HepG2 (cell line): ENCODE data around the gene PGRMC1. TPM values are rescaled to one million over a fixed set of nuclear protein-coding genes. Genes with fewer than 3 reads are reported as not detected.

Experiments used
- ATAC-seq: fragments of 200-7000 bp; cut with Tn5 transposase; 3 replicates; pipeline ENCODE4 v1.9.1; 2020; ENCODE audit warnings: mild to moderate bottlenecking, moderate library complexity
- BruUV-seq: library from RNA; stranded (reverse); fragments of 400-500 nt; replicated peaks from 2 replicates; lab custom pipeline; 2021; lab: Mats Ljungman, UMichigan
- CTCF ChIA-PET: fragments of 300-600 bp; formaldehyde crosslinking; extraction: SDS; loops from one replicate; lab custom pipeline; 2021; ENCODE audit warnings: low total read pairs, inconsistent platforms, low intra/inter-chr PET ratio; lab: Yijun Ruan, JAX
- POLR2A ChIA-PET: fragments of 350-600 bp; sonication (Branson Sonifier 250); formaldehyde crosslinking; loops from one replicate; lab custom pipeline; 2020; ENCODE audit warnings: antibody characterized with exemption, inconsistent platforms; lab: Yijun Ruan, JAX
- DNase-seq: peaks from one replicate; pipeline ENCODE4 v3.0.0-alpha.2; 2015; ENCODE audit warnings: low spot score
- FAIRE-seq: peaks from 3 replicates; lab custom pipeline; 2011; peaks lifted over from hg19 to GRCh38; lab: Jason Lieb, UNC
- H2AFZ ChIP-seq: one replicate; pipeline ENCODE4 v1.6.1; 2011; ENCODE audit warnings: low read length, inconsistent platforms
- H3K27ac ChIP-seq: fragments of 300-600 bp; 3 replicates; pipeline ENCODE4 v1.8.0; 2011; ENCODE audit warnings: mixed run types, mild to moderate bottlenecking, mixed read lengths, low read length, inconsistent platforms; ENCODE audit not compliant: insufficient read depth; ENCODE audit errors: extremely low read length
- H3K27me3 ChIP-seq, 2 experiments: fragments of 200-600 bp in 1 of 2; 2 replicates in 1 of 2; 3 replicates in 1 of 2; pipeline versions ENCODE4 v1.6.0 to v1.8.0; 2011; ENCODE audit warnings: low read length in 2 of 2, mild to moderate bottlenecking in 2 of 2, moderate library complexity in 2 of 2, inconsistent platforms in 1 of 2; ENCODE audit not compliant: insufficient read depth in 2 of 2, control insufficient read depth in 1 of 2
- H3K36me3 ChIP-seq, 2 experiments: fragments of 200-600 bp in 1 of 2; replicated peaks in 1 of 2; 2 replicates in 1 of 2; 3 replicates in 1 of 2; pipeline versions ENCODE4 v1.5.1 to v1.8.0; 2011; ENCODE audit warnings: low read length in 2 of 2, inconsistent platforms in 1 of 2; ENCODE audit not compliant: insufficient read depth in 2 of 2, control insufficient read depth in 1 of 2
- H3K4me1 ChIP-seq: 2 replicates; pipeline ENCODE4 v1.5.1; 2012; ENCODE audit warnings: low read length, inconsistent platforms; ENCODE audit not compliant: insufficient read depth
- H3K4me2 ChIP-seq: 2 replicates; pipeline ENCODE4 v1.6.0; 2011; ENCODE audit warnings: low read depth, low read length, inconsistent platforms
- H3K4me3 ChIP-seq, 3 experiments: fragments of 200-600 bp in 1 of 3; sonication (generic), shearing (Covaris generic) in 1 of 3; replicated peaks in 1 of 3; 2 replicates each; pipeline ENCODE4 v1.5.1; 2011 to 2016; ENCODE audit warnings: low read length in 3 of 3, inconsistent platforms in 2 of 3, low read depth in 2 of 3, mild to moderate bottlenecking in 2 of 3, control low read depth in 1 of 3, mixed read lengths in 1 of 3; ENCODE audit not compliant: insufficient read depth in 1 of 3
- H3K79me2 ChIP-seq: one replicate; pipeline ENCODE4 v1.6.1; 2011; ENCODE audit warnings: low read length, inconsistent platforms; ENCODE audit not compliant: insufficient read depth
- H3K9ac ChIP-seq: 2 replicates; pipeline ENCODE4 v1.6.0; 2011; ENCODE audit warnings: mild to moderate bottlenecking, low read depth, low read length, inconsistent platforms; ENCODE audit not compliant: insufficient read depth
- H3K9me3 ChIP-seq: 2 replicates; pipeline ENCODE4 v1.5.1; 2012; ENCODE audit warnings: mild to moderate bottlenecking, low read length
- H4K20me1 ChIP-seq: 2 replicates; pipeline ENCODE4 v1.6.0; 2011; ENCODE audit warnings: inconsistent platforms, mild to moderate bottlenecking, low read length, moderate library complexity; ENCODE audit not compliant: insufficient read depth
- BRF2 ChIP-seq: sonication (generic); formaldehyde crosslinking; IDR thresholded peaks from 2 replicates; pipeline ENCODE4 v1.8.1; 2022; ENCODE audit warnings: mild to moderate bottlenecking, missing genetic modification reagents
- CERS6 ChIP-seq: sonication (generic); formaldehyde crosslinking; IDR thresholded peaks from 2 replicates; pipeline ENCODE4 v1.5.0; 2020; ENCODE audit warnings: missing genetic modification reagents
- FOXA1 ChIP-seq, 2 experiments: fragments of 450-650 bp in 1 of 2; sonication (generic) in 1 of 2; formaldehyde crosslinking in 1 of 2; IDR thresholded peaks; 2 replicates each; pipeline versions ENCODE4 v1.4.0 to v1.6.1; 2016 to 2020; ENCODE audit warnings: missing genetic modification reagents in 1 of 2
- MAZ ChIP-seq, 2 experiments: sonication (generic) in 1 of 2; formaldehyde crosslinking in 1 of 2; IDR thresholded peaks; 2 replicates each; pipeline versions ENCODE4 v1.5.0 to v1.6.1; 2012 to 2020; ENCODE audit warnings: low read depth in 2 of 2, mild to moderate bottlenecking in 2 of 2, borderline replicate concordance in 1 of 2, improper control_type of control experiment in 1 of 2, low read length in 1 of 2, missing genetic modification reagents in 1 of 2, moderate library complexity in 1 of 2
- NFYC ChIP-seq: IDR thresholded peaks from 2 replicates; pipeline ENCODE4 v1.6.1; 2016; ENCODE audit warnings: missing genetic modification reagents, missing compliant biosample characterization
- RARA ChIP-seq: IDR thresholded peaks from 2 replicates; pipeline ENCODE4 v1.6.1; 2016; ENCODE audit warnings: missing genetic modification reagents, missing compliant biosample characterization
- RNF2 ChIP-seq: fragments of 450-650 bp; conservative IDR thresholded peaks from 2 replicates; pipeline ENCODE4 v1.6.1; 2016; ENCODE audit warnings: low read depth
- SP140L ChIP-seq: sonication (generic); formaldehyde crosslinking; IDR thresholded peaks from 2 replicates; pipeline ENCODE4 v1.4.0; 2020; ENCODE audit warnings: missing genetic modification reagents, borderline replicate concordance
- XBP1 ChIP-seq: sonication (generic); formaldehyde crosslinking; IDR thresholded peaks from 2 replicates; pipeline ENCODE4 v1.5.0; 2020; ENCODE audit warnings: missing genetic modification reagents
- ZBTB38 ChIP-seq: sonication (generic); formaldehyde crosslinking; IDR thresholded peaks from 2 replicates; pipeline ENCODE4 v1.5.1; 2020; ENCODE audit warnings: mild to moderate bottlenecking, missing genetic modification reagents
- ZNF3 ChIP-seq: IDR thresholded peaks from 2 replicates; pipeline ENCODE4 v1.7.0; 2017; ENCODE audit warnings: inconsistent platforms
- ZNF547 ChIP-seq: sonication (generic); formaldehyde crosslinking; IDR thresholded peaks from 2 replicates; pipeline ENCODE4 v1.5.1; 2020; ENCODE audit warnings: mild to moderate bottlenecking, missing genetic modification reagents
- ZNF615 ChIP-seq: sonication (generic); formaldehyde crosslinking; IDR thresholded peaks from 2 replicates; pipeline ENCODE4 v1.5.0; 2020; ENCODE audit warnings: mild to moderate bottlenecking, missing genetic modification reagents, borderline replicate concordance
- WGBS: methylation state at CpG from one replicate; pipeline ENCODE4 v1.1.6; 2017; ENCODE audit warnings: low lambda C conversion rate; 5-methylcytosine and 5-hydroxymethylcytosine counted together
- in situ Hi-C: cut with HindIII; loops from 2 replicates; pipeline ENCODE4 v1.10.0; 2017; ENCODE audit warnings: low pct_unique_long_range_greater_than_20kb; ENCODE audit not compliant: extremely low pct_ligation_motif_present
- intact Hi-C: fragments of 100-400 bp; cut with micrococcal nuclease; formaldehyde crosslinking; loops from one replicate; pipeline ENCODE4 v1.10.0; 2022; ENCODE audit not compliant: unreplicated experiment
- polyA plus RNA-seq, 8 experiments: library from polyadenylated mRNA; depleted of rRNA in 3 of 8; stranded (reverse) in 7 of 8; unstranded in 1 of 8; fragments of >200 nt; fragmentation: Illumina TruSeq in 4 of 8; extraction: Trizol in 4 of 8; gene quantifications; 2 replicates each; pipeline versions ENCODE4 v1.2.1 to v1.2.3, GENCODE V29; 2011 to 2016; ENCODE audit warnings: low read depth in 4 of 8, missing spikeins in 1 of 8, mixed read lengths in 1 of 8; ENCODE audit not compliant: insufficient read depth in 1 of 8
- total RNA-seq, 5 experiments: library from RNA; depleted of rRNA; stranded (reverse); fragments of >200 nt; fragmentation: Illumina TruSeq; extraction: Trizol; gene quantifications; 2 replicates each; pipeline ENCODE4 v1.2.3, GENCODE V29; 2016; ENCODE audit warnings: low read depth in 1 of 5
- TF ChIP-seq, protein P1 (sequence below), 2 experiments: sonication (generic) in 1 of 2; formaldehyde crosslinking in 1 of 2; IDR thresholded peaks; 2 replicates each; pipeline versions ENCODE4 v1.4.0 to v1.6.1; 2016 to 2020; ENCODE audit warnings: borderline replicate concordance in 1 of 2, low read depth in 1 of 2, mild to moderate bottlenecking in 1 of 2, missing genetic modification reagents in 1 of 2
- TF ChIP-seq, protein P2 (sequence below): IDR thresholded peaks from 2 replicates; pipeline ENCODE4 v1.6.1; 2016; ENCODE audit warnings: control low read depth

Gene PGRMC1
- total and polyA plus RNA-seq, 2 of the 13 experiments (the other 11 are each of a cell fraction or from before 2014, with no cell fraction given), result 44.7 to 124 TPM

- no TSS peak for BruUV-seq
- WGBS, result 0% methylated on average over 1 of the region's 4 CpGs
- TF ChIP-seq ZNF3 (CRISPR knock-in tag) (no peak), BRF2 (no peak), ZNF547 (CRISPR knock-in tag) (no peak), RNF2 (no peak), CERS6 (CRISPR knock-in tag) (no peak), SP140L (CRISPR knock-in tag) (no peak), XBP1 (CRISPR knock-in tag) (no peak), ZBTB38 (no peak), RARA (no peak), MAZ (IDR thresholded peaks at IDR 0.05; ENCODE audit: borderline replicate concordance, low read depth, low read length) (no peak), MAZ (CRISPR knock-in tag; IDR thresholded peaks at IDR 0.05; ENCODE audit: low read depth) (no peak), ZNF615 (no peak), NFYC (CRISPR knock-in tag) (no peak), FOXA1 (IDR thresholded peaks at IDR 0.05) (no peak), FOXA1 (CRISPR knock-in tag; IDR thresholded peaks at IDR 0.05) (no peak)
- TF ChIP-seq, protein P1, sequence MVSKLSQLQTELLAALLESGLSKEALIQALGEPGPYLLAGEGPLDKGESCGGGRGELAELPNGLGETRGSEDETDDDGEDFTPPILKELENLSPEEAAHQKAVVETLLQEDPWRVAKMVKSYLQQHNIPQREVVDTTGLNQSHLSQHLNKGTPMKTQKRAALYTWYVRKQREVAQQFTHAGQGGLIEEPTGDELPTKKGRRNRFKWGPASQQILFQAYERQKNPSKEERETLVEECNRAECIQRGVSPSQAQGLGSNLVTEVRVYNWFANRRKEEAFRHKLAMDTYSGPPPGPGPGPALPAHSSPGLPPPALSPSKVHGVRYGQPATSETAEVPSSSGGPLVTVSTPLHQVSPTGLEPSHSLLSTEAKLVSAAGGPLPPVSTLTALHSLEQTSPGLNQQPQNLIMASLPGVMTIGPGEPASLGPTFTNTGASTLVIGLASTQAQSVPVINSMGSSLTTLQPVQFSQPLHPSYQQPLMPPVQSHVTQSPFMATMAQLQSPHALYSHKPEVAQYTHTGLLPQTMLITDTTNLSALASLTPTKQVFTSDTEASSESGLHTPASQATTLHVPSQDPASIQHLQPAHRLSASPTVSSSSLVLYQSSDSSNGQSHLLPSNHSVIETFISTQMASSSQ (IDR thresholded peaks at IDR 0.05; ENCODE audit: low read depth), result no peak
- TF ChIP-seq, protein P1 (CRISPR knock-in tag; IDR thresholded peaks at IDR 0.05; ENCODE audit: borderline replicate concordance), result no peak
- TF ChIP-seq, protein P2, sequence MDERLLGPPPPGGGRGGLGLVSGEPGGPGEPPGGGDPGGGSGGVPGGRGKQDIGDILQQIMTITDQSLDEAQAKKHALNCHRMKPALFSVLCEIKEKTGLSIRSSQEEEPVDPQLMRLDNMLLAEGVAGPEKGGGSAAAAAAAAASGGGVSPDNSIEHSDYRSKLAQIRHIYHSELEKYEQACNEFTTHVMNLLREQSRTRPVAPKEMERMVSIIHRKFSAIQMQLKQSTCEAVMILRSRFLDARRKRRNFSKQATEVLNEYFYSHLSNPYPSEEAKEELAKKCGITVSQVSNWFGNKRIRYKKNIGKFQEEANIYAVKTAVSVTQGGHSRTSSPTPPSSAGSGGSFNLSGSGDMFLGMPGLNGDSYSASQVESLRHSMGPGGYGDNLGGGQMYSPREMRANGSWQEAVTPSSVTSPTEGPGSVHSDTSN (CRISPR knock-in tag), result no peak
- Histone ChIP-seq H3K27ac (no peak overlapping the region), H3K79me2 (no peaks in the 10 kb centered on the region), H3K4me2 (no peak overlapping the region), H3K9me3 (no peaks in the 10 kb centered on the region), H3K4me3 (no peak overlapping the region), H3K36me3 (no peaks in the 10 kb centered on the region), H3K9ac (no peak overlapping the region), H2AFZ (no peak overlapping the region), H4K20me1 (no peaks in the 10 kb centered on the region), H3K27me3 (no peaks in the 10 kb centered on the region), H3K4me1 (peaks cover 12% of the 10 kb centered on the region; the same call in 1 of the 2 replicates)
- ATAC-seq (peak; percentile 35; the same call in 1 of the 3 replicates), DNase-seq (no peak), FAIRE-seq (no peak)
- in situ Hi-C loops (no loop called here), intact Hi-C loops (no loop called here)
- POLR2A ChIA-PET, result no interaction called here
- CTCF ChIA-PET, result no interaction called here
Measured at GRCh38 chrX:119189595-119189994, 46.5 kb upstream of the PGRMC1 start.
